H1 (cell line): Measurements from ENCODE around the gene BCAR1. TPM values are rescaled to one million over a fixed set of nuclear protein-coding genes. Genes with fewer than 3 reads are reported as not detected.

Experiments
- BCL11A ChIP-seq, 2 experiments: IDR thresholded peaks; one replicate each; pipeline ENCODE4 v1.6.1; 2011; ENCODE audit warnings: low read depth in 2 of 2, low read length in 2 of 2, mild to moderate bottlenecking in 2 of 2
- BRCA1 ChIP-seq: IDR thresholded peaks from 2 replicates; pipeline ENCODE4 v1.6.1; 2012; ENCODE audit warnings: low read depth, low read length, improper control_type of control experiment
- CBX5 ChIP-seq: fragments of 300-800, 300-1000 bp; sonication (generic); IDR thresholded peaks from 2 replicates; pipeline ENCODE4 v1.7.1; 2016; ENCODE audit warnings: antibody characterized with exemption, low read length, low read depth
- CREB1 ChIP-seq: IDR thresholded peaks from 2 replicates; pipeline ENCODE4 v1.6.1; 2012; ENCODE audit warnings: inconsistent platforms
- NANOG ChIP-seq: IDR thresholded peaks from 2 replicates; pipeline ENCODE4 v1.6.1; 2011; ENCODE audit warnings: low read length, low read depth, mild to moderate bottlenecking, inconsistent platforms; ENCODE audit not compliant: insufficient read depth, poor library complexity, severe bottlenecking
- polyA plus RNA-seq, 7 experiments: library from polyadenylated mRNA; depleted of rRNA in 3 of 7; stranded (reverse) in 5 of 7; unstranded in 2 of 7; fragments of >200 nt in 5 of 7; fragments of 200-250 nt in 2 of 7; gene quantifications; 1 replicate in 5 of 7; 2 replicates in 1 of 7; 4 replicates in 1 of 7; pipeline versions ENCODE4 v1.2.1 to v1.2.3, GENCODE V29; 2011 to 2013; ENCODE audit warnings: missing spikeins in 2 of 7, mixed read lengths in 2 of 7
- total RNA-seq: library from RNA; stranded (reverse); fragmentation: NEBNext Ultra II Directional; extraction: Animal tissue kit (Norgen Biotek cat#: 25700); gene quantifications from 2 replicates; pipeline ENCODE4 v1.2.1, GENCODE V29; 2021
- TF ChIP-seq, protein P1 (sequence below): IDR thresholded peaks from 2 replicates; pipeline ENCODE4 v1.6.1; 2012; ENCODE audit warnings: low read length, inconsistent platforms

Gene BCAR1
- total and polyA plus RNA-seq, 2 of the 8 experiments (the other 6 are each of a cell fraction or from before 2014, with no cell fraction given): 59.8 to 105 TPM

GRCh38 chr16:75218256-75219076, 33.0 kb downstream of the BCAR1 start, which contains the start of gene CTRB1 (continued):
- TF ChIP-seq CBX5: no peak
- TF ChIP-seq, protein P1, sequence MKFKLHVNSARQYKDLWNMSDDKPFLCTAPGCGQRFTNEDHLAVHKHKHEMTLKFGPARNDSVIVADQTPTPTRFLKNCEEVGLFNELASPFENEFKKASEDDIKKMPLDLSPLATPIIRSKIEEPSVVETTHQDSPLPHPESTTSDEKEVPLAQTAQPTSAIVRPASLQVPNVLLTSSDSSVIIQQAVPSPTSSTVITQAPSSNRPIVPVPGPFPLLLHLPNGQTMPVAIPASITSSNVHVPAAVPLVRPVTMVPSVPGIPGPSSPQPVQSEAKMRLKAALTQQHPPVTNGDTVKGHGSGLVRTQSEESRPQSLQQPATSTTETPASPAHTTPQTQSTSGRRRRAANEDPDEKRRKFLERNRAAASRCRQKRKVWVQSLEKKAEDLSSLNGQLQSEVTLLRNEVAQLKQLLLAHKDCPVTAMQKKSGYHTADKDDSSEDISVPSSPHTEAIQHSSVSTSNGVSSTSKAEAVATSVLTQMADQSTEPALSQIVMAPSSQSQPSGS: no peak
- no peak for TF ChIP-seq BCL11A (IDR thresholded peaks at IDR 0.05; ENCODE audit: low read depth in 2 of 2, low read length in 2 of 2)
- TF ChIP-seq NANOG: no peak
- TF ChIP-seq CREB1: no peak
- TF ChIP-seq BRCA1: no peak
